Choroid plexus epithelial cell (primary cell): ENCODE data around the gene BRINP3.

Experiments
- DNase-seq: peaks from one replicate; pipeline ENCODE4 v3.0.0-alpha.2; 2010; ENCODE audit warnings: low read depth
- H3K4me3 ChIP-seq: 2 replicates; pipeline ENCODE4 v1.5.1; 2011; ENCODE audit warnings: low read depth, mild to moderate bottlenecking, control low read depth, low read length, moderate library complexity
- TF ChIP-seq, protein P1 (sequence below): conservative IDR thresholded peaks from 2 replicates; pipeline ENCODE4 v1.5.1; 2011; ENCODE audit warnings: low read depth, mild to moderate bottlenecking, control low read depth, inconsistent platforms, low read length, moderate library complexity

Gene BRINP3

DNA sequence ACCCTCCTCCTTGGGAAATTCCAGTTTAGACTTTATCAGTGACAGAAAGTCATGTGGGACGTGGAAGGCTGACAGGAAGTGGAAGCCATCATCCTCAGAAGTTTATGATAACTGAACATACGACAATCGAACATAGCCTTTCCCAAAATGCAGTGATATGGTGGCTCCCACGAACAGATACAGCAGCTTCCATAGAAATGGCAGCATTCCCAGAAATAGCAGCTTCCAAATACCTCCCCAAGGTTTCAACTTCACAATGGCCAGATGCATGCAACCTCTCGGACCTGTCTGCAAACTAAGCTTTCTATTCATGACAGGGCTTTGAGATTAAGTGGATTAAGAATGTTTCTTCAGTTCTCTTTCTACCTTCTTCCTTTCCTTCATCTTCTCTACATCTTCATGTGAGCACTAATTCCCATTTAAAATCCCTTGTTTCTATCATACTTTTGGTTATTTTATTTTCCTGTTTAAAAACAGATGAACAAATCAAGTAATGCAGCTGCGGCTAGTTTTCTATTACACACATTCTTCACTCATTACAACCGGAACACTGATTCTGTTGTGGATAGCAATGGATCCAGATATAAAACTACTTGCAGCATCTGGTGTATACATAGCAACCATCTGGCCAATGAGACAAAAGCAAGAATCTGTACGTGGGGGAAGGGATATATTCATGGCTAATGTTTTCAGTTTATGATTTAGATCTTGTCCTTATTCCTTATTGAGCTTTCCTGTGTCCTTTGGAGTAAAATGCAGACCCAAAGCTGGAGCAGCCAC lies 304.8 kb downstream of the BRINP3 start:
- TF ChIP-seq, protein P1, sequence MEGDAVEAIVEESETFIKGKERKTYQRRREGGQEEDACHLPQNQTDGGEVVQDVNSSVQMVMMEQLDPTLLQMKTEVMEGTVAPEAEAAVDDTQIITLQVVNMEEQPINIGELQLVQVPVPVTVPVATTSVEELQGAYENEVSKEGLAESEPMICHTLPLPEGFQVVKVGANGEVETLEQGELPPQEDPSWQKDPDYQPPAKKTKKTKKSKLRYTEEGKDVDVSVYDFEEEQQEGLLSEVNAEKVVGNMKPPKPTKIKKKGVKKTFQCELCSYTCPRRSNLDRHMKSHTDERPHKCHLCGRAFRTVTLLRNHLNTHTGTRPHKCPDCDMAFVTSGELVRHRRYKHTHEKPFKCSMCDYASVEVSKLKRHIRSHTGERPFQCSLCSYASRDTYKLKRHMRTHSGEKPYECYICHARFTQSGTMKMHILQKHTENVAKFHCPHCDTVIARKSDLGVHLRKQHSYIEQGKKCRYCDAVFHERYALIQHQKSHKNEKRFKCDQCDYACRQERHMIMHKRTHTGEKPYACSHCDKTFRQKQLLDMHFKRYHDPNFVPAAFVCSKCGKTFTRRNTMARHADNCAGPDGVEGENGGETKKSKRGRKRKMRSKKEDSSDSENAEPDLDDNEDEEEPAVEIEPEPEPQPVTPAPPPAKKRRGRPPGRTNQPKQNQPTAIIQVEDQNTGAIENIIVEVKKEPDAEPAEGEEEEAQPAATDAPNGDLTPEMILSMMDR = no peak
- DNase-seq = no peak
- H3K4me3 ChIP-seq = no peak overlapping the region

DNA sequence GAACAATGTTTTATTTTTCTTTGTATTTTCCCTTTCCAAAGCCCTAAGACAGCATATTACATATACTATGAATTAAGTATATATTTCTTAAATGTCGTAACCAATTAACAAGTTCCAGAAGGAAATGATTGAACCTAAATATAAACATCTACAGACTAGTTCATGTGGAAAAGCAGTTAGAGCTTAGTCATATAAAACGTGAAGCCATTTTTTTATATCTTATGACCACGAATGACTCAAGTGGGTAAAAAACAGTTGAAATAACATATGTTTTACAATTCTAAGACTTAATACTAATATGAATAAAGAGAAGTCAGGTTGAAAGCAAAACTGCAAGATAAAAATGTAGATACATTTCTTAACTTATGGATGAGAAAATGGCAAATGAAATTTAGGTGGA lies 307.3 kb downstream of the BRINP3 start:
- TF ChIP-seq, protein P1 = no peak
- no peak overlapping the region for H3K4me3 ChIP-seq
- DNase-seq = peak; percentile 55

DNA sequence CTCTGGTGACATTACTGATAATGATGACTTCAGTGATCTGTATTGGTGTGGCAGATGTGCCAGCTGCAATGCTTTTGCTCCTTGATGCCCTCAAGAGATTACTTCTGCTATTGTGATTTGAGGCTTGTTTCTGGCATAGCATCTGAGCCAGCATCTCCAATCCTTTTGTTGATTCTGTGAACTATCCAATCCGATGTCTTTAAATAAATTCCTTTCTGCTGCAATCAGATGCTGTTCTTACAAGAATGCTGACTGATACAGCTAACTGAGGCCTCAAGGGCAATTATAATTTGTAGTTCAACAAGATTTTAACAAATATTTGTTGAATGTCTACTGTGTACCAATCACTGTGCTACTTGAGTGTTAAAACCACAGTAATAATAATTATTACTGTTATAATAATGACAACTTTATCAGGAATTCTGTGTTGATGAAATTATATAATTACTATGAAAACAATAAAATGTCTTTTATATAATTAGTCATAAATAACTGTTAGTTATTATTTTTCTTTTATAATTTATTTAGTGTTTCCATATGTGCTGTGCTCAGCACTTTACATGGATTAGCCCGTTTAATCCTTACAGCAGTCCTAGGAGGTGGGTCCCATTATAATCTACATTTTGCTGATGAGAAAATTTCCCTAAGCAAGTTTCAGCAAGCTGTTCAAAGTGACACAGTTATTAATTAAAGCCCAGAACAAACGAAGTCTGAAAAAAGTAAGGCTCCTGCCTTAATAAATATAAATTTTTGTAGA lies 308.2 kb downstream of the BRINP3 start:
- peak; percentile 86 for DNase-seq
- TF ChIP-seq, protein P1 = no peak
- H3K4me3 ChIP-seq = no peak overlapping the region

DNA sequence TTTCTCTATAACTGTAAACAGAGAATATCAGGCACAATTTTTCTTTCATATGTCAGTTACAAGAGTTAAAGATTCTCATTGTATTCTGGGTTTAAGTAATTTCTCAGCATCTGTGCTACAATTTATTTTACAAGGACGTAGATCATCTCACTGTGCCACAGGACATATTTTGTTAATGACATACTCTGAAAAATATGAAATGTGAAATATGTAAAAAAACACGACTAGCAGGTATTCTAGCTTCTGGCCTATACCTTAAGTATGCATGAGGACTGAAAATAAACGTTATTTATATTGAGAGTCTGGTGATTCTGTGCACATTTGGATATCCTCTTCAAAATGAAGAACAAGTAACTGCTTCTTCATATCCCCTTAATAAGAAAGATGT lies 308.8 kb downstream of the BRINP3 start:
- no peak overlapping the region for H3K4me3 ChIP-seq
- TF ChIP-seq, protein P1 = no peak
- DNase-seq = peak; percentile 27

DNA sequence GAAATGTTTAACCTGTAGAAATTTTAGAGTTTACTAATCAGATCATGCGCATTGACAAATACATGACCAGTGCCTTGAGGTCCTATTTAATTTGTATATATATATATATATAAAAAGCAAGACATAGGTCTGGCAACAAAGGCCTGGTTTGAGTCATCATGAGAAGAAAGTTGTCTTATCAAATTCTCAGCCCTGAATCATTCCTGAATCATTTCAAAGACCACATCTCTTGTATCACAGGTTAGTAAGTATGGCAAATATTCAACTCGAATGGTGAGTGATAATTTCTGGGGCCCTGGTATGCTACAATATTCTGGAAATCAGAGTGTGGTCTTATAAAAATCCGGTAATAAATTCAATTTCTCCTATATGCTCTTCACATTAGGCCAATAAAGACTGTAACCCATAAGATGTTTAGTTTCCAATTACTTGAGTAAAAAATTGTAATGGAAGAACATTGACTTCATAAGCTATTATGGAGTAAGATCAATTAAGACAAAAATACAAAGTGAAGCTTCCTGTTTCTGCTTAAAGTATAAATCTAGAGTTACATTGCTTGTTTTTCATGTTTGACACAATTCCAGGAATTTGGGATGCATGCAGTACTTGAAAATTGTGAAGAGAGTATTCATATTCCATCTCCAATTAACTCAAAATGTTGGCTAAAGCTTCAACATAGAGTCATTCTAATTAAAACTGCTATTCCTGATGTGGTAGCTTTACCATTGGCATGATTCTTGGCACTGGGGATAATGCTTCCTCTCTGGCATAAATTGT lies 309.4 kb downstream of the BRINP3 start:
- DNase-seq = peak; percentile 84
- TF ChIP-seq, protein P1 = no peak
- H3K4me3 ChIP-seq = no peak overlapping the region

DNA sequence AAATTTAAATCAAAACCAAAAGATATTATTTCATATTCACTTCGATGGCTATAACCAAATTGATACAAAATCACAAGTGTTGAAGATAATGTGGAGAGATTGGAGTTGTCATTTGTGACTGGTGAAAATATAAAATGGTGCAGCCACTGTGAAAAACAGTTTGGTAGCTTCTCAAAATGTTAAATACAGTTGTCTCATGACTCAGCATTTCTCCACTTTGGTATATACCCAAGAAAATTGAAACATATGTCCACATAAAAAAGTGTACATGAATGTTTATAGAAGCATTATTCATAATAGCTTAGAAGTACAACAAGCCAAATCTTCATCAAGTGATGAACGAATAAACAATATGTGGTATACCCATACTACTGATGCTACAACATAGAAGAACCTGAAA lies 318.5 kb downstream of the BRINP3 start:
- no peak overlapping the region for H3K4me3 ChIP-seq
- TF ChIP-seq, protein P1 = no peak
- DNase-seq = no peak
